IPS DF 19.7 (cell line): ENCODE results near the gene AGBL4.
"Not testable (repeated sequence)": the region's sequence is repeated elsewhere in the genome, so short reads cannot be mapped to it uniquely, and the experiment has no call there.

Experiments used
- DNase-seq: peaks from one replicate; pipeline ENCODE4 v3.0.0-alpha.2; 2013; ENCODE audit warnings: low read depth, low spot score

Gene AGBL4

DNA sequence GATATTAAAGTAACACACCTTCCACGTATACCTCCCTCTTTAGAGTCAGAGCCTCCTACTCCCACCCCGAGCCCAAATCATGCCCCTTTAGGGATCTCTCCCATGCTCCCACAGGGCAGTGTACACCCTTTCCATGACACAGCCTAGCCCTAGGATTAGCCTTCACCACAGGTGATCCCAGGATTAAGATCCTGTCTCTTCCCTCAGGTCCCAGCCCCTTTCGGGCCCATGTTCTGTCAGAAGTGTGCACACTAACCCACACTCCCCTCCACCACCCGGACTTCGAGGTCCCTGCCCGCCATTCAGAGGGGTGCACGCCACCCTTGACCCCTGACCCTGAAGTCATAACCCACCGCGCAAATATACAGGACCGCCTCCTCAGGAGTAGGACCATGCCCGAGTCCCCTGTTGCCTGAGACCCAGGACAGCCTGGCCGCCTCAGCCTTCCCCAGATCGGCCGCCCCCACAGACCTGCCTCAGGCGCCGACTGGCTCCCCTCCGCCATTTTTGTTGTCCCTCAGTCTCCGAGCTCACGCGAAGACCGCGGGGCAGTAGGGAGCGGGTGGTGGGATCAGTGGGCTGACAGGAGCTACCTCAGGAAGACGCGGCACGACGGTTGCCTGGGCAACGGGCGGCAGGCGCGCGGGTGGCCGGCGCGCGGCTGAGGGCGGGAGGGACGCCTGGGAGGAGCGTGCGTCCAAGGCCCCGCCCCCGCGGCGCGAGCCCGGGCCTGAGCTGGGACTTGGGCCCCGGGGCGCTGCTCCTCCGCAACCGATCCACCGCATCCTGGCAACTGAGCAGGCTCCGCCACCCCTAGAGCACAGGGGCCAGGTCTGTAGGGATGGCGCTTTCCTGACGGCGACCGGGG is at the start of gene AGBL4:
TSS of gene AGBL4 (minus strand) at position 663 of the 868 bp plus-strand sequence.
- DNase-seq = no peak

DNA sequence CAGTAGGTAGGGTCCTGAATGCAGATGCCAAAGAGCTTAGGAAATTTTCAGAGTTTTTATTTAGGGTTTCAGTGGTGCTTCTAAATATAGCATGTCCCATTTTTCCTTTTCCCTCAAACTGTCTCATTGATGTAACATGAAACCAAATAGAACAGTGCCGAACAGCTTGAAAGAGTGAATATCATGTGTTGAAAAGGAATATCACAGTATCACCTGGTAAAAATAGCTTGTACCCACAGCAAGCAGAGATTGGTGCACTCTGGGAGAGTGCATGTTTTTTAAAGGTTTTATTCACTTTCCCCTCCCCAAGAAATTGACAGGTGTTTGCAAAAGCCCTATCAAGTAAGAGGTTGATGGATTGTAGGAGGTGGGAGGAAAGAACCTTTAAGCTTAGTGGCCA is 43.1 kb upstream of the AGBL4 start:
- DNase-seq = no peak

DNA sequence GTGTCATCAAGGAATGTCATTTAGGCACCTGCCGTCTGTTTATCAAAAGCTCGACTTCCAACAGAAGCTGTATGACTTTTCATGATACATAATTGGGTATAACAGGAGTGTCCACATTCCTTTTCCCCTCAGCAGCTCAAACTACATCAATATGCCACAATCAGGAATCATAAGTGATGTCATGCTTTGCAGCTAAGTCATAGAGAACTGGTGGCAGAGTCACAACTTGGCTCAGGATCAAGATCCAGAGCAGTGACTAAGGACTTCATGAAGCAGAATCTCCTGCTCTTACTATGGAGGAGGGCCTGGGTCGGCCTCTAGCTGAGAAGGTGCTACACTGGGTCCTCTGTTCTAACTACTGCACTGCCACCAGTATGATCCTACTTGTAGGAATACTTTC is 36.5 kb upstream of the AGBL4 start:
- no peak for DNase-seq

DNA sequence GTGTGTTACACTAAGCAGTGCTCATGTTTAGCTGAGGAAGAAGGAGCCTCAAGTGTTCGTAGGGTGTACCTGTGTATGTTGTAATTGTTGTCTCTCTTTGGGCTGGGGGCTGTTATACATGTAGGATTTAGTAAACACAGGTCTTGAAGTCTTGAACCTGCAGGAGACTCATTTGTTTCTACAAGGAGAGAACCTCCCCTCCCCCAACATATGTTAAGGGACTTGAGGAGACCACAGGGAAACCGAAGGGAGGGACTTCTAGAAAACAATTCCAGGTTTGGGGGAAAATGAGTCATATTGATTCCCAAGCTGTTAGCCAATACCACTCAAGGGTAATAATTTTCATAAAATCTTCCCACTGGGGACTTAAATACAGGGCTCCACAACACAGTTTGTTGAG is 25.0 kb upstream of the AGBL4 start:
- DNase-seq = no peak

DNA sequence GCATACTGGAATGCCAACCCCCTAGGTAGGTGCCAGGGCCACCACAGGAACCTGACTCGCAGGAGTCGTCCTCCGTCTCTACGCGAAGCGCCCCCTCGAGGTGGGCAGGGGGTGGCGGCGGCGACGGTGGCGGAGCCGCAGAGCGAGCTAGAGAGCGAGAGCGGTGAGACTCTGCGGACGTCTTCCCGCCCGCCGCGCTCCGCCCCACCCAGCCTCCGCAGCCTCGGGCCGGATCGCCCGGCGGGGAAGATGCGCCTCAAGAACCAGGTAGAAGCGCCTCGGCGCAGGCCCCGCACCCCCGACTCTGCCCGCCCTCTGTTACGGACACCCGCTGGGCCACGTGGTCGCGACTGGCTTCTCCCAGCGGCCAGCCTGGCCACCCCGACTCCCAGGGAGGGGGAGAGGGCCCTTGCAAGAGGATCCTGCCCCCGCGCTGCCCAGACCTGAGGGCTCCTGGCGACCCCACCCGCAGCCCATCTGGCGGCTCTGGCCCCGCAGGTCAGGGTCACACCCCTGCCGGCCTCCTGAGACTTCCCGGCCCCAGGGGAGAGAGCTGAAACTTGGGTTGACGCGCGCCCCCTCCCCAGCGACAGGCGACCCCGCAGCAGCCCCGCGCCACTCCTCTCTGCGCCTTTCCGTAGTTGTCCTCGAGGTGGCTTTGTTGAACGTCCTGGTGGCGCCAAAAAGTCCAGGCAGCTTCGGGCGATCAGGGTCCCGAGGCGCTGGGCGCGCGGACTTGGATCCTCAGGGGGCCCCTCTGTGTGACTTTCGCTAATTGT is 24.4 kb upstream of the AGBL4 start:
- no peak for DNase-seq

DNA sequence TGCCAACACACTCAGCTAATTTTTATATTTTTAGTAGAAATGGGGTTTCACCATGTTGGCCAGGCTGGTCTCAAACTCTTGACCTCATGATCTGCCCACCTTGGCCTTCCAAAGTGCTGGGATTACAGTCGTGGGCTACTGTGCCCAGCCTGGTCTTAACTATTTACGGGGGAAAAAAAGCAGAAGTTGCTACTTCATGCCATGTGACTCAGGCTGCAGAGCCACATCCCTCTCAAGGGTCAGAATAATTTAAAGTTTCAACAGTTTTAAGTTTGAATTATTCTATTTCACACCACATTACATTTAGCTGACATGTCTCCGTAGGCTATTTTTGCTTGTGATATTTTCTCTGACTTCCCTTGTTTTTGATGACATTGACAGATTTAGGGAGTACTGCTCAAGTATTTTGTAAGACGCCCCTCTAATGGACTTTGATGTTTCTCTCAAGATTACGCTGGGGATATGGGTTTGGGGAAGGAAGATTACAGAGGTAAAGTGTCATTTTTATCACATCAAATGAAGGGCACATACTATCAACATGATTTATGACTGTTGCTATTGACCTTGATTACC is 14.6 kb upstream of the AGBL4 start:
- no peak for DNase-seq

DNA sequence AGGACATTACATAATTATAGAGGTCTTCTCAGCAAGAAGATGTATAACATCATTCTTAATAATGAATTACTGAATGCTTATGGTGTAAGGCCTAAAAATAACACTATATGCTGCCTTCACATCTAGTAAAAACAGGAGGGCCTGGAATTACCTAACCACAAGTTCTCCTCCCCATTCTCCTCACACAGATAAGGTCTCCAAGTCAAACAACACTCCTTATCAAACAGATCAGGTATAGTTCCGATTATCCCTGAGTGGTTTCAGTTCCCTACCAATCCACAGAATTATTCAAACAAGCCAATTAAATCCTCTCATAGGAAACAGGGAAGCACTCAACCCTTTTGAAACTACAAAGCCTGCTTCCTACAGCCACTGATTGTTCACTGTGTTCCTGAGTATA is 4.0 kb upstream of the AGBL4 start:
- no peak for DNase-seq

DNA sequence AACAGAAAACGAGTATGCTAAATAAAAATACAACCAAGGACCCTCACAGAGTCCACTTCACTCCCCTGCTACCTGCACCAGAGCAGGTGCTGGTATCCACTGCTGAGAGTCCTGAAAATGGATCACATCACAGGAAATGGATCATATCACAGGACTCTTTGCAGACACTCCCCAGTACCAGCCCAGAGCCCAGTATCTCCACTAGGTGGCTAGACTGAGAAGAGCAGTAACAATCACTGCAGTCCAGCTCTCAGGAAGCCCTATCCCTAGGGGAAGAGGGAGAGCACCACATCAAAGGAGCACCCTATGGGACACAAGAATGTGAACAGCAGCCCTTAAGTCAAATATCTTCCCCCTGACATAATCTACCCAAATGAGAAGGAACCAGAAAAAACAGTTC is 28.0 kb downstream of the AGBL4 start:
- DNase-seq = no peak

DNA sequence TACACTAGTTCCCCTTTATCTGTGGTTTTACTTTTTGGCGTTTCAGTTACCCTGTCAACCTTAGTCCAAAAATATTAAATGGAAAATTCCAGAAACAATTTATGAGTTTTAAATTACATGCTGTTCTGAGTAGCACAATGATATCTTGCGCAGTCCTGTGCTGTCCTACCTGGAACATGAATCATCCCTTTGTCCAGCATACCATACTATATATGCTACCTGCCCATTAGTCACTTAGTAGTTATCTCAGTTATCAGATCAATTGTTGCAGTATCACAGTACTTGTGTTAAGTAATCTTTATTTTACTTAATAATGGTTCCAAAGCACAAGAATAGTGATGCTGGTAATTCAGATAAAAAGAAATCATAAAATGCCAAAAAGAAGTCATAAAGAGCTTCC is 52.7 kb downstream of the AGBL4 start:
- no peak for DNase-seq

DNA sequence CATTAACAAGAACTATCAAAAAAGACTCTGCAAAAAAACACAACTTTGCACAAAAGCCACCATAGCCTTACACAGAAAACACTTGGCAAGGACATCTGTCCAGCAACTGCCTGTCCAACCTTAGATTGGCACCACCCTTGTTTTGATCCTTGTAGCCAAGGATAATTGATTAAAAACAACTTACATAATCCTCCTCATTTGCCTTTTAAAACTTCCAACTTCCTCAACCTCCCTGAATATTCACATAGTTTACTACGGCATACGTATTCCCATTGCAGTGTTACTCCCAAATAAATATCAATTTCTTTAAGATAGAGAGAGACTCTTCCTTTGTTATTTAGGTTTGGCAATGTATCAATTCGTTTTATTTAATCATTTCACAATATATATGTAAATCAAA is 72.4 kb downstream of the AGBL4 start:
- no peak for DNase-seq

DNA sequence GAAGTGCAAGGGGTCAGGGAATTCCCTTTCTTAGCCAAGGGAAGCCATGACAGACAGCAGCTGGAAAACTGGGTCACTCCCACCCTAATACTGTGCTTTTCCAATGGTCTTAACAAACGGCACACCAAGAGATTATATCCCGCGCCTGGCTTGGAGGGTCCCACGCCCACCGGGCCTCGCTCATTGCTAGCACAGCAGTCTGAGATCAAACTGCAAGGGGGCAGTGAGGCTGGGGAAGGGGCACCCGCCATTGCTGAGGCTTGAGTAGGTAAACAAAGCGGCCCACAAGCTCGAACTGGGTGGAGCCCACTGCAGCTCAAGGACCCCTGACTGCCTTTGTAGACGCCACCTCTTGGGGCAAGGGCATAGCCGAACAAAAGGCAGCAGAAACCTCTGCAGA is 108.5 kb downstream of the AGBL4 start:
- DNase-seq = not testable (repeated sequence)

DNA sequence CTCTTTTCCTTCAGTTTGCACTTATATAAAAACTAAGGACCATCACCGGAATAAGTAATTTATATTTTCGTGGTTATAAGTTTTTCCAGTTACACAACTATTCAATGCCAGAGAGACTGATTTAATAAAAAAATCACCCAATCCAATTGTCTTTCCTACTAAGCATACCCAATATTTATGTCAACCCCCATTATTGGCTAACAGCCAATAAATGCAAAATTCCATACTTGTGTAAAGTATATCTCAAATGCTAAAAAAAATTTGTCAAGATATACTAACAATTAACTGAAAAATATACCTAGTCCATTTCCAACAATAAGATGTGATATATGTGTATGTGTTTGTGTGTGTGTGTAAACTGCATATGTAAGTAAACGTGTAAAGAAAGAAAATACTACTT is 117.4 kb downstream of the AGBL4 start:
- DNase-seq = no peak

DNA sequence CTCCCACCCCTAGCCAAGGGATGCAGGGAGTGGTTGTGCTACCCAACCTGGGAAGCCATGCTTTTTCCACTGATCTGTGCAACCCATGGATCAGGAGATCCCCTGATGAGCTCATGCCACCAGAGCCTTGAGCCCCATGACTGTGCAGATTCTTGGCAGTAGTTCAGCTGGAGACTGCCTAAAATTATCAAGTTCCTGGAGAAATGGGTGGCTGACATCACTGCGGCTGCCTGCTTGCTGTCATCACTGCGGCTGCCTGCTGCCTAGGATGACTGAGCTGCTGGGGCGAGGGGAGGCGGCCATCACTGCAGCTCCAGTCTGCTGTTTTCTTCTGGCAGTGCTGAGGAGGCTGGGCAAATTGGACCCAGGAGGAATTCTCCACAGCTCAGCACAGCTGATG is 159.2 kb downstream of the AGBL4 start:
- no peak for DNase-seq

DNA sequence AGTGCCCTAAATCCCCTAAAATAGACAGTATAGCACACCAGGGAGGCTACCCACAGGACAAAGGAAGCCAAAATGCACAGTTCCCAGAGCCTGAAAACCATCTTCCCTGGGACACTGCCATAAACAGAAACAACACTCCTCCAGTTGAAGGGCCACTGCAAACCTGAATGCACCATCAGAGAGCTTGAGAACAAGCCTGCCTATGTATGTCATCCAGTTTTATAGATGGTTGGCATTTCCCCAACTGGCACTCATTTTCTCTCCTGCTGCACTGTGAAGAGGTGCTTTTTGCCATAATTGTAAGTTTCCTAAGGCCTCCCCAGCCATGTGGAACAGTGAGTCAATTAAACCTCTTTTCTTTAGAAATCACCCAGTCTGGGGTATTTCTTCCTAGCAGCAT is 169.0 kb downstream of the AGBL4 start:
- no peak for DNase-seq

DNA sequence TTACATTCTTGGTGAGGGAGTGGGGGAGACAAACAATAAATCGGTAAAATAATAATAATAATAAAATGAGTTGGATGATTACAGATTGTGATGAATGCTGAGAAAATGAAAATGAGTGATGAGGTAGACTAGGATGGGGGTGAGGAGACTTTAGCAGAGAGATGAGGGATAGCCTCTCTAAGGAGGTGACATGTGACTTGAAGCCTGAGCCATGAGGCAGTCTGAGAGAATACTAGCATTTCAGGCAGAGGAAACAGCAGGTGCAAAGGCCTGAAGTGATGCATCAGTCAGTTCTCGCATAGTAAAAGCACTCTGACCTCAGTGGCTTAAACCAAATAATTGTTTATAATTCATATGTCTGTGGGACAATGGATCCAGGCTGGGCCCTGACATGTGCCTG is 181.2 kb downstream of the AGBL4 start:
- DNase-seq = no peak

DNA sequence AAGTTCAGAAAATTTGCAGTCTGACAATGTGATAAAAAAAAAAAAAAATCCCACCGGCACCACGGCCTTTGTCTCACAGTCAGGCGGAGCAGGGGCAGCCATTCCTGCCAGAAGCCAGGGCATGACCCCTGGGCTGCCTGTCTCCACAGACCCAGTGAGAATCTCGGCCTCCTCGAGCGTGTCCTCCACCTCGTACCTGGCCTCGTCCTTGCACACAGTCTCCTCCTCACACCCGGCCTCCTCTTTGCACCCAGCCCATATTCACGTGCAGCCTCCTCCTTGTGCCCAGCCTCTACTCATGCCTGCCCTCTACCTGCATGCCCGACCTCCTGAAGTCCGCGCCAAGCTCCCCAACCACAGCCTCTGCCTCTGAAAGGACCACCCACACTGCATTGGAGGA is 182.0 kb downstream of the AGBL4 start:
- no peak for DNase-seq

DNA sequence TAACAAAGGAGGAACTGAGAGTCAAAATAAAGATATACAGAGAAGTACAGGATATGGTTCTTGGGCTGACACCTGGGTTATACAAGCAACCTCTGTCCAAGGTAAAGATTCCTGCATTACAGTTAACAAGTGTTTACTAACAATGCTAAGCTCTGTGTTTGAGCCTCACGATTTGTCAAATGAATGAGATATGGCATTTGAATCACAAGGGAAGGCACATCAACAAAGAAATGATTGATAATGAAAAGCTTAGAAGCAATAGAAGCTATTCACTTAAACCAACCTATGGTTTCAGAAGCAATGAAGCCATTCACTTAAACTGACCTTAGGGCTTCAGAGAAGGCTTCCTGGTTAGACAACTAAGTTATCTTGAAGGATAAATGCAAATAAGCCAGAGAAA is 199.5 kb downstream of the AGBL4 start:
- DNase-seq = no peak

DNA sequence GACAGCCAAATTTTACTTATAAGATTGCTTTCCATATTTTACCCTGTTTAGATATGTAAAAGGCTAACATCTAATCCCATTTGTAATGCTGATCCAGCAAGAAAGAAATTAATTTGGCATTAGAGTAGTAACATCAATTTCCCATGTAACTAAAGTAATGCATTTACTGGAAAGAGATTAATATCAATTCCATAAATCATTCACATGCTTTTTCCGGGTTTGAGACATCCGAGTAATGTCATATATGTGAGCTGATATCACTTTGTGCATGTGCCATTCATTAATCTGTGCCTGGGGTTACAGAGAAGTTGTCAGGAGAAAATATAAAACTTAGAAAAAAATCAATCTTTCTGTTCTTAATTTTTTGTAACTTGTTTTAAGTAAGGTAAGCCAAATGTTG is 206.1 kb downstream of the AGBL4 start:
- DNase-seq = no peak

DNA sequence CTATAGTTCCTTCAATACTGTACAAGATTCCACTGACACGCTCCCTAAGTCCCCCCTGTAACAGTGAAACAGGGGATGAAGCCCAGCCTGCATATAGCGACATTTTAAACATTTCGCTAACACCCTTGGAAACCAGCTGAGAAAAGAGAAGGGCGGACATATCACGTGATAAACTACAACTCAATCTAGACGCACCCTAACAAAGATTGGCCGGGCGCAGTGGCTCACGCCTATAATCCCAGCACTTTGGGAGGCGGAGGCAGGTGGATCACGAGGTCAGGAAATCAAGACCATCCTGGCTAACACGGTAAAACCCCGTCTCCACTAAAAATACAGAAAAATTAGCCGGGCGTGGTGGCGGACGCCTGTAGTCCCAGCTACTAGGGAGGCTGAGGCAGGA is 236.7 kb downstream of the AGBL4 start:
- DNase-seq = not testable (repeated sequence)

DNA sequence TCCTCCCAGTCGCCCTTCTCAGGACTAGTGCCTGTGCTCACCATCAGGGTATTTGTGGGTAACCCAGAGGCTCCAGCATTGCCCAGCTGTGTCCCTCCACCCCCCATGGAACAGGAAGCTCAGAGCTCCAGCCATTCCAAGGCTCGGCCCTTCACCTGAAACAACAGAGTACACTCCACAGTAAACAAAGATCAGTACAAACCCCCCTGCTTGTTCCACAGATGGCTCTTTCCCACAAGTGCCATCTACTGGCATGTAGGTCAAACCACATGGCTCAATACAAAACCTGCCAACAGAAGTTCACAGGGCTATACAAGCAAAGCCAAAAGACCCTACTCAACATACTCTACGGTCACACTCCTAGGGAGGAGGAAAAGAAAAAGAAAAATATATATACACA is 258.7 kb downstream of the AGBL4 start:
- no peak for DNase-seq

DNA sequence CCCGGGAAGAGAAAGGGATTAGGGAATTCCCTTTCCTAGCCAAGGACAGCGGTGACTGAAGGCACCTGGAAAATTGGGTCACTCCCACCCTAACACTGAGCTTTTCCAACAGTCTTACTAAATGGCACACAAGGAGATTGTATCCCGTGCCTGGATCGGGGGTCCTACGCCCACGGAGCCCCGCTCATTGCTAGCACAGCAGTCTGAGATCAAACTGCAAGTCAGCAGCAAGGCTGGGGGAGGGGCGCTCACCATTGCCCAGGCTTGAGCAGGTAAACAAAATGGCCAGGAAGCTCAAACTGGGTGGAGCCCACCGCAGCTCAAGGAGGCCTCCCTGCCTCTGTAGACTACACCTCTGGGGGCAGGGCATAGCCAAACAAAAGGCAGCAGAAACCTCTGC is 285.6 kb downstream of the AGBL4 start:
- DNase-seq = not testable (repeated sequence)

DNA sequence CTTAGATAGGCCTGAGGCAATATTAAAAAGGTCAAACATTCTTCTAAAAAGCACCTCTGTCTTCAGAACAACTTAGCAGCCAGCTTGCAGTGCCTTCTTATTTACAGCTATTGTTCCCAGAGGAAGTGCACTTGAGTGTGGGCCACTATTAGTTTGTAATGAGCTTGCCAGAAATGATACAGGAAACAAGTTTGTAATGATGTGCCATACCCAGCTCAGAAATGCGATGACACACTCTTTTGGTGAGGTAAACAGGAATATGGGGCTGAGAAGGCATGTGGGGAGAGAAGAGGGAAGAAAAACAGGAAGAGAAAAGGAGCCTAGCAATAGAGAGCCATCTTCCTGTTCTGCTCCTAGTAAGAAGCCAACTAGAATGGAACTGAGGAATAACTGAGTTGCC is 295.4 kb downstream of the AGBL4 start:
- DNase-seq = no peak

DNA sequence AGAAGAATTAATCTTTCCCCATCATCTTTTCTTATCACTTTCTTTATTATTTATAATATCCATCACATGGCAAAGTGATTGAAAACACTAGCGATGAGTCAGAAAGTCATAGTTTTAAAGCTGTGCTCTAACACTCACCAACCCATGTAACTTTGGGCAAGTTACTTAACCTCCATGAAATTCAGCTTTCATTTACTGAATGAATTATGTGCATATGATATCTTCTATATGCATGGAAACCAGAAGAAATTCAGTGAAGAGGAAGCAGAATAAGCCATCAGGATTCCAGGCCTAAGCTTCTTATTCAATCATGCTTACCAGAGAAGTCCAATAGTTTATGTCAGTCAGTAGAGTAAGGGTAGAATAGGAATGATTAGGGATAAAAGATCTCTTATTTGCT is 300.1 kb downstream of the AGBL4 start:
- DNase-seq = no peak
